ENCODE measurements around the gene PDHA1.

PDHA1 gene

GRCh38 chrX:19392078-19392477 is 48.4 kb downstream of the PDHA1 start:
- CTCF ChIA-PET, result interaction anchor here (0.8 kb wide), 1 partner anchor 9 kb away, joined by 3 read pairs; no protein-coding TSS in a partner anchor
- TF ChIP-seq ZNF561 (tag by site-specific recombination; IDR thresholded peaks at IDR 0.05; ENCODE audit: borderline replicate concordance) (no peak), ZNF404 (tag by site-specific recombination; IDR thresholded peaks at IDR 0.05) (no peak), GLIS2 (tag by site-specific recombination; IDR thresholded peaks at IDR 0.05) (no peak), ZNF426 (tag by site-specific recombination; IDR thresholded peaks at IDR 0.05) (no peak), ZNF664 (tag by site-specific recombination; IDR thresholded peaks at IDR 0.05) (no peak), ZNF600 (tag by site-specific recombination; IDR thresholded peaks at IDR 0.05) (no peak), ZNF175 (tag by site-specific recombination; IDR thresholded peaks at IDR 0.05) (no peak), ZBTB7A (tag by site-specific recombination; IDR thresholded peaks at IDR 0.05; ENCODE audit: low read depth) (no peak), ZFP69B (tag by site-specific recombination; IDR thresholded peaks at IDR 0.05) (no peak), KLF1 (tag by site-specific recombination; IDR thresholded peaks at IDR 0.05) (no peak), ZNF654 (tag by site-specific recombination; IDR thresholded peaks at IDR 0.05; ENCODE audit: low read depth) (no peak), SCRT2 (tag by site-specific recombination; IDR thresholded peaks at IDR 0.05) (no peak), ZNF341 (tag by site-specific recombination; IDR thresholded peaks at IDR 0.05; ENCODE audit: low read depth) (no peak), ZSCAN16 (tag by site-specific recombination; IDR thresholded peaks at IDR 0.05) (no peak), ZNF837 (tag by site-specific recombination; IDR thresholded peaks at IDR 0.05) (no peak)
- TF ChIP-seq, protein P1, sequence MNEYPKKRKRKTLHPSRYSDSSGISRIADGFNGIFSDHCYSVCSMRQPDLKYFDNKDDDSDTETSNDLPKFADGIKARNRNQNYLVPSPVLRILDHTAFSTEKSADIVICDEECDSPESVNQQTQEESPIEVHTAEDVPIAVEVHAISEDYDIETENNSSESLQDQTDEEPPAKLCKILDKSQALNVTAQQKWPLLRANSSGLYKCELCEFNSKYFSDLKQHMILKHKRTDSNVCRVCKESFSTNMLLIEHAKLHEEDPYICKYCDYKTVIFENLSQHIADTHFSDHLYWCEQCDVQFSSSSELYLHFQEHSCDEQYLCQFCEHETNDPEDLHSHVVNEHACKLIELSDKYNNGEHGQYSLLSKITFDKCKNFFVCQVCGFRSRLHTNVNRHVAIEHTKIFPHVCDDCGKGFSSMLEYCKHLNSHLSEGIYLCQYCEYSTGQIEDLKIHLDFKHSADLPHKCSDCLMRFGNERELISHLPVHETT (tag by site-specific recombination; IDR thresholded peaks at IDR 0.05), result no peak
- TF ChIP-seq, protein P2, sequence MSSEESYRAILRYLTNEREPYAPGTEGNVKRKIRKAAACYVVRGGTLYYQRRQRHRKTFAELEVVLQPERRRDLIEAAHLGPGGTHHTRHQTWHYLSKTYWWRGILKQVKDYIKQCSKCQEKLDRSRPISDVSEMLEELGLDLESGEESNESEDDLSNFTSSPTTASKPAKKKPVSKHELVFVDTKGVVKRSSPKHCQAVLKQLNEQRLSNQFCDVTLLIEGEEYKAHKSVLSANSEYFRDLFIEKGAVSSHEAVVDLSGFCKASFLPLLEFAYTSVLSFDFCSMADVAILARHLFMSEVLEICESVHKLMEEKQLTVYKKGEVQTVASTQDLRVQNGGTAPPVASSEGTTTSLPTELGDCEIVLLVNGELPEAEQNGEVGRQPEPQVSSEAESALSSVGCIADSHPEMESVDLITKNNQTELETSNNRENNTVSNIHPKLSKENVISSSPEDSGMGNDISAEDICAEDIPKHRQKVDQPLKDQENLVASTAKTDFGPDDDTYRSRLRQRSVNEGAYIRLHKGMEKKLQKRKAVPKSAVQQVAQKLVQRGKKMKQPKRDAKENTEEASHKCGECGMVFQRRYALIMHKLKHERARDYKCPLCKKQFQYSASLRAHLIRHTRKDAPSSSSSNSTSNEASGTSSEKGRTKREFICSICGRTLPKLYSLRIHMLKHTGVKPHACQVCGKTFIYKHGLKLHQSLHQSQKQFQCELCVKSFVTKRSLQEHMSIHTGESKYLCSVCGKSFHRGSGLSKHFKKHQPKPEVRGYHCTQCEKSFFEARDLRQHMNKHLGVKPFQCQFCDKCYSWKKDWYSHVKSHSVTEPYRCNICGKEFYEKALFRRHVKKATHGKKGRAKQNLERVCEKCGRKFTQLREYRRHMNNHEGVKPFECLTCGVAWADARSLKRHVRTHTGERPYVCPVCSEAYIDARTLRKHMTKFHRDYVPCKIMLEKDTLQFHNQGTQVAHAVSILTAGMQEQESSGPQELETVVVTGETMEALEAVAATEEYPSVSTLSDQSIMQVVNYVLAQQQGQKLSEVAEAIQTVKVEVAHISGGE (tag by site-specific recombination; conservative IDR thresholded peaks at IDR 0.05; ENCODE audit: low read depth), result no peak
- TF ChIP-seq, protein P3, sequence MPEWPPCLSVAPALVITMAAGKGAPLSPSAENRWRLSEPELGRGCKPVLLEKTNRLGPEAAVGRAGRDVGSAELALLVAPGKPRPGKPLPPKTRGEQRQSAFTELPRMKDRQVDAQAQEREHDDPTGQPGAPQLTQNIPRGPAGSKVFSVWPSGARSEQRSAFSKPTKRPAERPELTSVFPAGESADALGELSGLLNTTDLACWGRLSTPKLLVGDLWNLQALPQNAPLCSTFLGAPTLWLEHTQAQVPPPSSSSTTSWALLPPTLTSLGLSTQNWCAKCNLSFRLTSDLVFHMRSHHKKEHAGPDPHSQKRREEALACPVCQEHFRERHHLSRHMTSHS (tag by site-specific recombination; IDR thresholded peaks at IDR 0.05), result no peak
- TF ChIP-seq, protein P4, sequence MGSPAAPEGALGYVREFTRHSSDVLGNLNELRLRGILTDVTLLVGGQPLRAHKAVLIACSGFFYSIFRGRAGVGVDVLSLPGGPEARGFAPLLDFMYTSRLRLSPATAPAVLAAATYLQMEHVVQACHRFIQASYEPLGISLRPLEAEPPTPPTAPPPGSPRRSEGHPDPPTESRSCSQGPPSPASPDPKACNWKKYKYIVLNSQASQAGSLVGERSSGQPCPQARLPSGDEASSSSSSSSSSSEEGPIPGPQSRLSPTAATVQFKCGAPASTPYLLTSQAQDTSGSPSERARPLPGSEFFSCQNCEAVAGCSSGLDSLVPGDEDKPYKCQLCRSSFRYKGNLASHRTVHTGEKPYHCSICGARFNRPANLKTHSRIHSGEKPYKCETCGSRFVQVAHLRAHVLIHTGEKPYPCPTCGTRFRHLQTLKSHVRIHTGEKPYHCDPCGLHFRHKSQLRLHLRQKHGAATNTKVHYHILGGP (tag by site-specific recombination; IDR thresholded peaks at IDR 0.05), result no peak

DNA sequence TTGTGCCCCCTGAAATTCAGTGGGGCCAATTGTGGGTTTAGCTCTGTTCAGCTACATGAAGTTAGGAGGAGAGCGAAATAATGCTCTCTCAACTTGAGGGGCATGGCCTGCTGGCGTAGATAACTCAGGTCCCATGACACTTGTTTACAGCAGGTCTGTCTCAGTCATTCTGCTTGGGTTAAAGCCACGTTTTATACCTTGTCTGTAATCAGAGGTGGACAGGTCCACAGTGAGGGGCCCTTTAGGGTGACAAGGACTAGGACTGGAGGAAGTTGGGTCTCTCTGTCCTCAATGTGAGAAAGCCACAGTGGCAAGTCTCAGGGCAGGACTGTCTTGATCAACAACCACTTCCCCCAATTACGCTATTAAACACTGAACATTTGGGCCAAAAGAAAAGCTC is 49.0 kb downstream of the PDHA1 start:
- Histone ChIP-seq H3K4me3 (ENCODE audit: low read depth, low read length) (no peak overlapping the region), H3K4me1 (ENCODE audit: control insufficient read depth, insufficient read depth, low read length) (no peaks in the 10 kb centered on the region), H3K27ac (ENCODE audit: extremely low read depth, low read depth, low read length) (no peak overlapping the region), H3K9me3 (ENCODE audit: control insufficient read depth, insufficient read depth, low read depth, low read length) (no peaks in the 10 kb centered on the region), H3K36me3 (ENCODE audit: control insufficient read depth in 2 of 2, insufficient read depth in 1 of 2, low read length in 2 of 2) (peaks cover 0 to 22% of the 10 kb centered on the region in 2 experiments; a peak in 2 of 3 replicates)
- CTCF ChIA-PET, result interaction anchor here (1.1 kb wide), 1 partner anchor 10 kb away, joined by 3 read pairs; no protein-coding TSS in a partner anchor
- POLR2A ChIA-PET, result no interaction called here
- TF ChIP-seq ZXDB (tag by site-specific recombination; IDR thresholded peaks at IDR 0.05), result no peak
- no peak for TF ChIP-seq REPIN1 (tag by site-specific recombination; IDR thresholded peaks at IDR 0.05; ENCODE audit: low read depth)
- no peak for TF ChIP-seq KLF17 (tag by site-specific recombination; IDR thresholded peaks at IDR 0.05)
- TF ChIP-seq, protein P2 (tag by site-specific recombination; conservative IDR thresholded peaks at IDR 0.05; ENCODE audit: low read depth), result no peak

More at GRCh38 chrX:19392078-19392477, 48.4 kb downstream of the PDHA1 start:
- Histone ChIP-seq H3K4me3 (ENCODE audit: low read depth, low read length) (no peak overlapping the region), H3K27ac (ENCODE audit: extremely low read depth, low read depth, low read length) (no peak overlapping the region), H3K9me3 (ENCODE audit: control insufficient read depth, insufficient read depth, low read depth, low read length) (no peaks in the 10 kb centered on the region), H3K36me3 (ENCODE audit: control insufficient read depth in 2 of 2, insufficient read depth in 1 of 2, low read length in 2 of 2) (peaks cover 0 to 22% of the 10 kb centered on the region in 2 experiments; a peak in 2 of 3 replicates), H3K4me1 (ENCODE audit: control insufficient read depth, insufficient read depth, low read length) (no peaks in the 10 kb centered on the region)
- POLR2A ChIA-PET, result no interaction called here

Data from HEK293 (cell line).